BE2C (cell line): Measurements from ENCODE around the gene ABCE1.

Experiments
- DNase-seq: peaks from one replicate; pipeline ENCODE4 v3.0.0-alpha.2; 2020
- H3K27me3 ChIP-seq: fragments of 250-450 bp; sonication (Bioruptor Pico); 2 replicates; pipeline ENCODE4 v1.5.1; 2020; ENCODE audit warnings: mild to moderate bottlenecking
- H3K36me3 ChIP-seq: fragments of 250-450 bp; sonication (Bioruptor Pico); 2 replicates; pipeline ENCODE4 v1.5.1; 2020; ENCODE audit warnings: mild to moderate bottlenecking
- H3K4me1 ChIP-seq: fragments of 250-450 bp; sonication (Bioruptor Pico); 2 replicates; pipeline ENCODE4 v1.5.1; 2020
- H3K4me3 ChIP-seq: 2 replicates; pipeline ENCODE4 v1.5.1; 2011; ENCODE audit warnings: low read depth, low read length
- H3K9me3 ChIP-seq: fragments of 250-450 bp; sonication (Bioruptor Pico); 2 replicates; pipeline ENCODE4 v1.5.1; 2020
- TF ChIP-seq, protein P1 (sequence below): IDR thresholded peaks from 2 replicates; pipeline ENCODE4 v1.5.1; 2012; ENCODE audit warnings: mild to moderate bottlenecking, low read depth, low read length

Gene ABCE1

DNA sequence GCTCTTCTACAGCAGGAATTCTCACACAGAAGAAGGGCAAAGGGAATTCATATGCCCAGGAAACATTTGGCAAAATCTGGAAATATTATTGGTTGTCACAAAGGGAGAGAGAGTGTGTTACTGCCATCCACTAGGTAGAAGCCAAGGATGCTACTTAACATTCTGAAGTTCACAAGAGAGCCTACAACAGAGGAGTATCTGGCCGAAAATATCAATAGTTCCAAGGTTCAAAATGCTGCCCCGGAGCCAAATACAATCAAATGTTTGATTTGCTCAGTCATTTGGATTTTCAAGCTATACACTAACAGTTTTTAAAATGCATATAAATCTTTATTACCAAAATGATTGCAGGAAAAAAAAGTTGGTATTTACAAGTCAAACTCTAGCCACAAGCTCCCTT, 63.4 kb downstream of the ABCE1 start:
- TF ChIP-seq, protein P1, sequence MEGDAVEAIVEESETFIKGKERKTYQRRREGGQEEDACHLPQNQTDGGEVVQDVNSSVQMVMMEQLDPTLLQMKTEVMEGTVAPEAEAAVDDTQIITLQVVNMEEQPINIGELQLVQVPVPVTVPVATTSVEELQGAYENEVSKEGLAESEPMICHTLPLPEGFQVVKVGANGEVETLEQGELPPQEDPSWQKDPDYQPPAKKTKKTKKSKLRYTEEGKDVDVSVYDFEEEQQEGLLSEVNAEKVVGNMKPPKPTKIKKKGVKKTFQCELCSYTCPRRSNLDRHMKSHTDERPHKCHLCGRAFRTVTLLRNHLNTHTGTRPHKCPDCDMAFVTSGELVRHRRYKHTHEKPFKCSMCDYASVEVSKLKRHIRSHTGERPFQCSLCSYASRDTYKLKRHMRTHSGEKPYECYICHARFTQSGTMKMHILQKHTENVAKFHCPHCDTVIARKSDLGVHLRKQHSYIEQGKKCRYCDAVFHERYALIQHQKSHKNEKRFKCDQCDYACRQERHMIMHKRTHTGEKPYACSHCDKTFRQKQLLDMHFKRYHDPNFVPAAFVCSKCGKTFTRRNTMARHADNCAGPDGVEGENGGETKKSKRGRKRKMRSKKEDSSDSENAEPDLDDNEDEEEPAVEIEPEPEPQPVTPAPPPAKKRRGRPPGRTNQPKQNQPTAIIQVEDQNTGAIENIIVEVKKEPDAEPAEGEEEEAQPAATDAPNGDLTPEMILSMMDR: no peak
- no peaks in the 10 kb centered on the region for H3K27me3 ChIP-seq
- H3K4me3 ChIP-seq: no peak overlapping the region
- peaks cover 50% of the 10 kb centered on the region for H3K36me3 ChIP-seq
- no peaks in the 10 kb centered on the region for H3K4me1 ChIP-seq
- no peak for DNase-seq
- H3K9me3 ChIP-seq: no peaks in the 10 kb centered on the region

DNA sequence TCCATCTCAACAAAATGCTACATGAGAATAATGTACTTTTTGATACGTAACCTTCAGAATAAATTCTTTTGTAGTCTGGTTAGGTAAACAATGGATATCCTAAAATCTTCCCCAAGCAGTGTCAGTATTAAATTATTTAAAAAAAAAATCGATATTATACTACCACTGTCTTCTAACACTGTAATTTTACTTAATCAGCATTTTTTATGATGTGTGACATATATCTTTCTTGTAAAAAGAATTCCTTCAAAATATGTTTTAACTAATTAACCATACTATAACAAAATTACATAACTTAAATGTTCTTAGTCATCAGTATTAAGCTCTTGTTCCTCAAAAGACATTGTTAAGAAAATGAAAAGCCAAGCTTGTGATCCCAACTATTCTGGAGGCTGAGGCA, 69.8 kb downstream of the ABCE1 start:
- TF ChIP-seq, protein P1: no peak
- no peak for DNase-seq
- H3K9me3 ChIP-seq: no peaks in the 10 kb centered on the region
- H3K4me3 ChIP-seq: no peak overlapping the region
- H3K36me3 ChIP-seq: peaks cover 51% of the 10 kb centered on the region
- no peaks in the 10 kb centered on the region for H3K27me3 ChIP-seq
- H3K4me1 ChIP-seq: no peaks in the 10 kb centered on the region

DNA sequence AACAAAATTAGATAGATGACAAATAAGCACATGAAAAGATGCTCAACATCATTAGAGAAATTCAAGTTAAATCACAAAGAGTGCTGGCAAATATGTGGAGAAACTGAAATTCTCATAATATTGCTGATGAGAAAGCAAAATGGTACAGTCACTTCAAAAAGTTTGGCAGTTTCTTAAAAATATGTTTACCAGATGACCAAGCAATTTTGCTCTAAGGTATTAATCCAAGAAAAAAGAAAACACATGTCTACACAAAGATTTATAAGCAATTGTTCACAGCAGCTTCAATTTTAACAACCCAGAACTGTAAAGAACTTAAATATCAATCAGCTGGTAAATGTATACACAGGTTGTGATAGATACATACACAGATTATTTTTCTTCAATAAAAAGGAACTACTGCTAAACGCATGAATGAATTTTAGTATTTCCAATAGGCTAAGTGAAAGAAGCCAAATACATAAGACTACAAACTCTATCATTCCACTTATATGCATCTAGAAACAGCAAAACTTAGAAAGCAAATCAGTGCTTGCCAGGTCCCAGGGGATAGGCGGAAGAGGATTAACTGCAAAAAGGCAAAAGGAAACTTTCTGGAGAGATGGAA, 70.6 kb downstream of the ABCE1 start:
- Histone ChIP-seq H3K4me3 (no peak overlapping the region), H3K36me3 (peaks cover 51% of the 10 kb centered on the region), H3K9me3 (no peaks in the 10 kb centered on the region), H3K4me1 (no peaks in the 10 kb centered on the region), H3K27me3 (no peaks in the 10 kb centered on the region)
- DNase-seq: no peak
- TF ChIP-seq, protein P1: no peak

DNA sequence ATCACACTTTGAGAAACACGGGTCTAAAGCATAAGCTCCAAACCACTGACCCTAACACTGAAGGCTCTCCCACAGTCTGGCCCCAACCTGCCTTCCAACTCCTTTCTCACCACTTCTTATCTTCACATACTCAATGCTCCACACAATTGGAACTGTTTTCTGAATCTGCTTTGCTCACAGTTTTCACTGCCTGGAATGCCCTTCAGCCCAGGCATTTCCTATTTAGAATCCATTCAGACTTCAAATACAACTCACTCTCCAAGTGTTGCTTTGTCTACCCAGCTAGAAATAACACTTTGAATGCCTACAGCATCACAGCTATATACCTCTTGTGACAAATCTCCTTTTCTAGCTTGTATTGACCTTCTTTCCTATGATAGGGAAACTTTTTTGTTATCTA, 72.1 kb downstream of the ABCE1 start:
- Histone ChIP-seq H3K9me3 (no peaks in the 10 kb centered on the region), H3K4me1 (no peaks in the 10 kb centered on the region), H3K4me3 (no peak overlapping the region), H3K27me3 (no peaks in the 10 kb centered on the region), H3K36me3 (peaks cover 49% of the 10 kb centered on the region)
- TF ChIP-seq, protein P1: no peak
- no peak for DNase-seq

DNA sequence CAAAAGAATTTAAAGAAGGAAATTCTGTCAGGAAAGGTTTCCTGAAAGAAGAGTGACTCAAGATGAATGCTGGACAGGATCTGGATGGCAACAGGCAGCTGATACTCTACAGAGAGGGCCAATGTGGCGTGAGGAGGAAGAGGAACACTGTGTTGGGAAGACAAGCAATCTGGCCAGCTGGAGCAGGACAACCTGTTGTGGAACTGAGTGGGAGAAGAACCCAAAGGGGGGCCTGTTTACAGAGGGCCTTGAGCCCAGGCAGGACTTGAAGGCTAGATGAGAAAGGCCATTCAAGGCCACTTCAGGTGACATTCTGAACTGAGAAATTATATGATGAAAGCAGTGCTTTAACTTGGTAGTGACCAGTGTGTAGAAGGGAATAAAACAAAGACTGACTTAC, 73.8 kb downstream of the ABCE1 start:
- Histone ChIP-seq H3K9me3 (no peaks in the 10 kb centered on the region), H3K4me3 (no peak overlapping the region), H3K4me1 (no peaks in the 10 kb centered on the region; the same call in 1 of the 2 replicates), H3K27me3 (no peaks in the 10 kb centered on the region), H3K36me3 (peaks cover 46% of the 10 kb centered on the region)
- DNase-seq: no peak
- TF ChIP-seq, protein P1: no peak

DNA sequence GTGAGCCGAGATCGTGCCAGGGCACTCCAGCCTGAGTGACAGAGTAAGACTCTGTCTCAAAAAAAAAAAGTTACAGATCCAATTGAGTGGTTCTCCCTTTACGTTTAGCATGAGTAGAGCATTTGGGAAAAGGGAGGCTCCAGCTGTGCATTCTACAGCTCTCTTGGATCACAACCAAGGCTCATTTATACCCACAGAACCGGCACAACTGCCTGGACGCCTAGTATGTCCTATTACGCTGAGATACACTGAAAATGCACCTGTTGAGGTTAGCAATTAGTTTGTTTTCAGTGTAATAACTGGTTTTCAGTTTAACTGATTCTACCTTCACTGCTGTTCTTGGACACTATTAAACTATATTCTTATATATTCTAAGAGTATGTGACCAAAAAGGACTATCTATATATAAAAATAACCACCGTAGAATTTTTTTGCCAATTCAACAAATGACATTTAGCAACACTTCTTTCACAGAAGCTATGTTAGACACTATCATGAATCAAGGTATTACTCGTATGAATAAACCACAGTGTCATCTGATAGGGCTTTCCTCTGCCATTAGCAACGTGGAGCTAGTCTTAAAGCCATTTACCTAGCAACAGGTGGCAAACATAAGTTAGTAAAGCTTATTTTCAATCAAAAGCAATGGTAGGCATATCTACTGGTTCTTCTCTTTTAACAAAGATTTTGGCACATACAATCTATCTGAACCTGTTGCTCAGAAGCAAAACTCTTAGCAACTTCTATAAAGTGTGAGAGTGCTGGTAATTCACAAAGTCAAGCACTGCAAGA, 78.7 kb downstream of the ABCE1 start:
- Histone ChIP-seq H3K36me3 (peaks cover 10% of the 10 kb centered on the region), H3K4me3 (peak overlapping the region; percentile 91), H3K4me1 (no peaks in the 10 kb centered on the region; the same call in 1 of the 2 replicates), H3K27me3 (no peaks in the 10 kb centered on the region), H3K9me3 (no peaks in the 10 kb centered on the region)
- TF ChIP-seq, protein P1: no peak
- no peak for DNase-seq
